Activated T-cell treated with anti-CD3 and anti-CD28 coated beads for 1 hour (primary cell): ENCODE data around the gene MAGI1.

Source experiments
- DNase-seq: peaks from one replicate; pipeline ENCODE4 v3.0.0-alpha.2; 2020; ENCODE audit warnings: low read depth

MAGI1 gene

DNA sequence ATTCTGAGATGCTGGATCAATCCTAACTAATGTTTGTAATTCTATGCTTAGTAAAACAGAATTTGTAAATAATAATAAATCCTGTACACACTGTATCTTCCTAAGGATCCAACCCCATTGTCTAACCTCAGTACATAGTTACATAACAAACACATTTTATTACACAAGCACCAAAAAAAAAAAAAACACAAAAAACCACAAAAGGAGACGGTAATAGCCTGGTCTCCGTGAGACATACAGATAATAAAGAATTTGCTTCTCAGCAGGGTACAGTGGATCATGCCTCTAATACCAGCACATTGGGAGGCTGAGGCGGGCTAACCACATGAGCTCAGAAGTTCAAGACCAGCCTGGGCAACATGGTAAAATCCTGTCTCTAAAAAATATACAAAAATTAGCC, 558.7 kb downstream of the MAGI1 start:
- DNase-seq: no peak

DNA sequence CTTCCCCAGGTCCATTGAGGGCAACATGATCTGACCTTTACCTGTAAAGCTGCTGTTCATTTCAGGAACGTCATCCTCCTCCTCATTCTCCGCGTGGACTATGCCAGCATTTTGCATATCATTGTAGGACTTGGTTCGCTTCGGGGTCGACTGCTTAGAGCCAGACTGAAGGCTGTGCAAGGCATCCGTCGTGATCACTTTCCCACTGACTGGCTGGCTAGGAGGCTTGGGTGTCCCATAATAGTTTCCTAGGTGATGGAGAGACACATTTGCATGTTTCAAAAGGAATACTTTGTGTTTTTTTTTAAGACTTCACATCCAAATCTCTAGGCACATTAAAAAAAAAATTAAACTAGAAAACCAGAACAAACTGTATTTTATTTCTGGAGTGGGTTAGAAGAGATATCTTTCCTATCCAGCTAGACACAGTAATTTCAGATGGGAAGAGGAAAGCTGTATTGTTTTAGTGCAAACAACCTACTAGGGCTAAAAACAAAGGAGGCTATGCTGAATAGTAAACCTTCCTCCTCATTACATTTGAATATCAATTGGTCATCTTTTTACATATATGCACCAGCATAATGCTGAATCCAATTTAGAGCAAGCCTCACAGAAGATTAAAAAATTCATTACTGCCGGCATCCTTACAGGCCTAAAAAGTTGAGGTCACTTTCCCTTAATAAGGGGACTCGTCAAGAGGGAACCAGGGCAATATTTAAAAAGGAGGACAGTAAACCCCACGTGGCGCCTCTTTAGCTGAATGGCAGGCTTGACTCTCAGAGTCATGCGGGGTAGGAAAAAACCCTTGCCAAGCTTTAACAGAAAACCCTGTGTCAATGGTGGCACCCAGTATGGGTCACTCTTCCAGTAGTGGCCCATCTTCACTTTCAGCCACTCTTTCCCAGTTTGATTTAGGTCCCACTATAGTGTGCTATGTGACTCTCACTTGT, 559.9 kb downstream of the MAGI1 start:
- no peak for DNase-seq

- no peak for DNase-seq
These were observed 565.0 kb downstream of the MAGI1 start for GRCh38 chr3:65473736-65474135.

DNA sequence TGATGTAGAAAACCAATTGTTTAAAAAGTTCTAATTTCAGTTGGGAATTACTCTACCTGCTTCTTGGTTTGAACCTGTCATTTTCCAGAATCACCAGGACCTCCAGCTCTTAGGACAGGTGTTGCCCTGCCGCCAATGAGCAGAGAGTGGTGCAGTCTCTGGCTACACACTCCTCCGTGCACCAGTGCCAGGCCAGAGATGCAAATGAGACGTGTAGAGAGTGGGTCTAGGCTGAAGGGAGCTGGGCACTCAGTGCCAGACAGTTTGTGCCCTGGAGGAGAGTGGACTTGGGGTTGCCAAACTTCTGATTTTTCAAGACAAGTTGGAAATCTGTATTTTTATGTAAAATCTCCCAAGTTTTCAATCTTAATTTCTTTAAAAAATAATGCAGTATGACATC, 566.2 kb downstream of the MAGI1 start:
- DNase-seq: no peak

DNA sequence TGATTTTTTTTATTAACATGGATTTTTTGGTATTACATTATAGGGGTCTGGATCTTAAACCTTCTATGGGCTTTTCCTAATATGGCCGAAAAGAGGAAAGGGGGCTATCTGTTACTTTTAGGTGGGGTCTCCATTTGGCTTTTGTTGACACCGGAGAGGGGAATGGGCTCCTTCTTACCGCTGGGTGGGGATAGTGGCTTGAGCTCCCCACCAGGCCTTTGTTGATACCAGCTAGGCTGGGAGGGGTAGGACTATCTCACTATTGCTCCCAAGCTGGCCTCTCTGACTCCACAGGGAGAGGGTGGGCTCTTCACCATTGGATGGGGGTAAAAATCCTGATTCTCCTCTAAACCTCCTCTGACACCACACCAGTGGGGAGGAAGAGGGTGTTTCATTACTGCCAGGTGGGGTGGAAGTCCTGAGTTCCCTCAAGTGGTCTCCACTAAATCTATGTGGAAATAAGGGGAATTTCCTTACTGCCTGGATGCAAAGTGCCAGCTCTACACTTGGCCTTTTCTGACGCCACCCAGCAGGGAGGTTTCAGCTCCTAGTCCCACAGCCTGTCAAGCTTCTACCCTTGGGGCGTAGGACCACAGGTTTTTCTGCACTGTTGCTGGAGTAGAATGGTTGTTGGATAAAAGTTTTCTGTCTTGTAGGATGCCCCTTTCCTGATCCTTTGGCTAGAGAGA, 572.3 kb downstream of the MAGI1 start:
- no peak for DNase-seq

DNA sequence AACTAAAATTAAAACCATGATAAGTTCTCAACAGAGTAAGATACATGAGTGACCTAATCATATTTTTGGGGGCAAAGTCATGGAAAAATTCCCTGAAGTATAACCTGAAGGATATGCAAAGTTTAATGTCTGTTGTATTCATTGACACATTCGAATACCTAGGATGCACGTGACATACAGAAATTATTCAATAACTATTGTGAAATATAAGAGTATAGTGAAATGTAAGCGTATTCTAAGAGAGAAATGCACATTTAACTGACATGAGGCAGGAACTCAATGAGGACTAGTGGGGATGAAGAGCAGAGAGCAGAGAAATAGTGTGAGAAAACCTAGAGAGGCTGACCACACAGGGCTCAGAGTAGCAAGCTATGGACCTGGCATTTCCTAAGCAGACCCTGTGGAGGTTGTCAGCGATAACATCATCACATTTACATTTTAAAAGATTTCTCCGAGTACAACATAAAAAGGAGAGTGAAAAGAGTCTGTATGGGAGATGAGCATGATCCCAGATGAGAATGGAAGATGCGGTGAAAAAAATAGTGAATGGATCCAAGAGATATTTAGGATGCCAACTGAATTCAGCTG, 588.8 kb downstream of the MAGI1 start:
- DNase-seq: no peak

DNA sequence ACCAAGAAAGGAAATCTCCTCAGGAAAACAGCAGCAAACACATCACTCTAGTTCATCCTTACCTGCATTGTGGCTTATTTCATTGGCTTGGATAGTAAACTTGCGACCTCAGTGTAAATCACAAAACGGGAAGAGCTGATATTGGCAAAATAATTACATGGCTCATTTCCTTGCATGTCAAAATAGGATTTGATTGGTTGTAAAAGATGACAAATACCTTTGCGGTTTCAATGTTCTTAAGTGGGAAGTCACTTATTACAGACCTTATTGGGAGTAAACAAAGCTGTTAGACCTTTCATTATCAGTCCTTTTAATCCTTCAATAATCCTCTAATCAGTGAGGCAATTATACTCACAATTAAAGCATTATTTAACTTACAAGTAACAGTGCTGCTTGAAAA, 590.6 kb downstream of the MAGI1 start:
- DNase-seq: no peak

DNA sequence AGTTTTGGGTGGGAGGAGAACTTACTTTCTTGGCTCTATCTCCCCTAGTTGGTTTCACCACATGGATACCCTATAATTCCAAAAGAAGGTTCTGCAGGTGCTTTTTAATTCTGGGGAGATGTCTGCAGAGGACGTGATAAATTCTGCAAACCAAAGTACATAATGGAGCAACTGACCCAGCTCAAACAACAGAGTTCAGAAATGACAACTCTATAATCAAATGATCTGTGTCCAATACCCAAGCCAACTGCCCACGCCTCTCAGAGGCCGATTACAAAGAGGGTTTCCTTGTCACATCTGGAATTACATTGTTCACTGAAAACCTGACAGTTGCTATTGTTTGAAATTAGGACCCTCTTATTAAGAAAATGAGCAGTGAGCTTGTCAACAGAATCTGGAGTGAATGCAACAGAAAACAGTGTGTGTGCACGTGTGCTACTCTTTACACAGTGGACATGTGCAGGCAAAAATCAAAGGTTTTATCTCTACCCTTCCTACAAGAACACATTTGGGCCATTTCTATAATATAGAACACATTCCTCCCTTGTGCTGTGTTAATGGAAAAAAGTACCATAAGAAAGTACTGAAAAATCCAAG, 593.0 kb downstream of the MAGI1 start:
- no peak for DNase-seq

GRCh38 chr3:65444447-65444815, 594.3 kb downstream of the MAGI1 start:
- no peak for DNase-seq

DNA sequence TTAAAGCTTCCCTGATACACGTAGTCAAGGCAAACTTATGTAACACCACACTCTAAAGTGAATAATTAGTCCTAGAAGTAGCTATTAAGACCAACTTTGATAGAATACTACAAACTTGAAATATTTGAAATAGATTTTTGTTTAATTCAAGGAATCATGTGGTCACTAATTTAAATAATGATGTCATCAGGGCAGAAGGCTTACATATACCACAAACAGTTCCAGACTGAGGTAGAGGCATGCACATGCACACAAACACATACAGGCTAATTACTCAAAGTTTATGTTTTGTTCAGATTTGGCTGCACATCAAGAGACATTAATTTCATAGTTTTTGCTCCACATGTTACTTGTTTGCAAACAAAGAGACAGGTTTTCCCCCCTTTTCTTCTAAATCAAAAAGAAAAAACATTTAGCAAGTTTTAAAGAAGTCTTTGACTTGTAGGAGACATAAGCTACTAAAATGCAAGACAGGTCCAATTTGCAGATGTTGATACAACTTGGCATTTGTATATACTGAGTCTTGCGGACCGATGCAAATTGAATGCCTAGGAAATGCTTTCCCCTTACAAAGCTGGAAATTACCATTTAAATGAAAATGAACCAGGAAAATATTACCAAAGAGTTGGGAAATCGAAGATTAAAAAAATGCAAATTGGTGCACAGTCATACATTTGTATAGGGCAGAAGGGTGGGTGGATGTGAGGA, 594.8 kb downstream of the MAGI1 start:
- no peak for DNase-seq

GRCh38 chr3:65439641-65440284, 599.0 kb downstream of the MAGI1 start:
- no peak for DNase-seq

DNA sequence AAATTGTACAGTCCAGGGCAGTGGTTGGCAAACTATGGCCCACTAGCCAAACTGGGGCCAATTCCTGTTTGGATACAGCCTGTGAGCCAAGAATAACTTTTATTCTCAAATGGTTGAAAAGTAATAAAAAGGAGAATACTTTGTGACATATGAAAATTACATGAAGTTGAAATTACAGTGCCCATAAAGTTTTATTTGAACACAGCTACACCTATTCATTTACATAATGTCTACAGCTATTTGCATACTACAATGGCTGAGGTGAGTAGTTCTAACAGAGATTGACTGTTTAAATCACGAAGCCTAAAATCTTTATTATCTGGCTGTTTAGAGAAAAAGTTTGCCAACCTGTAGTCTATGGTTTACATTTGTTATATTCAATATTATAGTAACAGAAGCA, 600.1 kb downstream of the MAGI1 start:
- no peak for DNase-seq

DNA sequence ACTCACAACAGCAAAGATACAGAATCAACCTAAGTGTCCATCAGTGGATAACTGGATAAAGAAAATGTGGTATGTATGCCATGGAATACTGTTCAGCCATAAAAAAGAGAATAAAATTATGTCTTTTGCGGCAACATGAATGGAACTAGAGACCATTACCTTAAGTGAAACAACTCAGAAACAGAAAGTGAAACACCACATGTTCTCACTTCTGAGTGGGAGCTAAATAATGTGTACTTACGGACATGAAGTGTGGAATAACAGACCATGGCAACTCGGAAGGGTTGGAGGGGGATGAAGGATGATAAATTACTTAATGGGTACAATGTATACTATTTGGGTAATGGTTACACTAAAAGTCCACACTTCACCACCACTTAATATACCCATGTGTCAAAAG, 600.6 kb downstream of the MAGI1 start:
- DNase-seq: no peak

- no peak for DNase-seq
These were observed 602.1 kb downstream of the MAGI1 start for GRCh38 chr3:65436580-65436979.

DNA sequence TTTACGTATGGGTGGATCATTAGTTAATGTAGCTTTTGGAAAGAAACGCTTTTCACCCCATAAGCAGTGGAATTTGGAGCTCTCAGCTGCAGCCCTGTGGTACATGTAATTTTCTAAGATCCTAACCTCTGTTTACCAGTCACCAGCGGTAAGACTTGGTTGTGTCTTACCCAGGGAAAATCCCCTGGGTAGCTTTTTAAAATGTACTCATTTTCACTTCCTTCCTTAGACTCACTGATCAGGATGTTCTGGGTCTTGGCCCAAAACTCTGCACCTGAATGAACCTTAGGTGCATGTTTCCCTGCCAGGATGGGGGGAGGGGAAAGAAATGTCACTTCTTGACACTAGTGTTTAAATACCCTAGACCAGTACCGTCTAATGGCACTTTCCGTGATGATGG, 605.2 kb downstream of the MAGI1 start:
- no peak for DNase-seq

DNA sequence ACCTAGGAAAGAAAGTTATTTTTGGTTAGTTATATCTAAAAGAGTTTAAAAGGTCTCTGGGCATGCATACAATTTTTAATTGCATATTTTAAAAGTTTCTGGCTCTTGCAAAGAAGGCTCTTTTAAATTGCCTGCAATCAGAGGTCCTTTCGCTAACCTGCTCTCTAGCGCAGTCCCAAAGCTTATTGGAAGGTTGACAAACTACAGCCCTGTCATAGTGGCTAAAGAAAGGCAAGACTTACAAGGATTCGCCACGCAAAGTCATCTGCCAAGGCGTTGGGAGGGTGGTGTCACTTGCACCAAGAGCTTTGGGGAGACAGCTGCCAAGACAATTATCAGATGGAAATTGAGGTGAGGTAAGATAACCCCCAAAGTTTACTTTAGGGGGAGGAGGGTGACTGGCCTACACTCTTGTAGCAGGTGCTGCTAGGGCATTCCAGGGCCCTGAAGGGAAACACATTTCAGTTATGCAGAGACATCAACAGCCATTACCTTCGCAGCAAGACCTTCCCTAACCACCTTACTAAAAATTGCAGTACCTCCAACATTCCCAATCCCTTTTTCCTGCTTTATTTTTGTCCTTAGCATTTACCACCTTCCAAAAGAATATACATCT, 606.2 kb downstream of the MAGI1 start:
- DNase-seq: no peak

GRCh38 chr3:65425880-65426279, 612.8 kb downstream of the MAGI1 start:
- DNase-seq: no peak

DNA sequence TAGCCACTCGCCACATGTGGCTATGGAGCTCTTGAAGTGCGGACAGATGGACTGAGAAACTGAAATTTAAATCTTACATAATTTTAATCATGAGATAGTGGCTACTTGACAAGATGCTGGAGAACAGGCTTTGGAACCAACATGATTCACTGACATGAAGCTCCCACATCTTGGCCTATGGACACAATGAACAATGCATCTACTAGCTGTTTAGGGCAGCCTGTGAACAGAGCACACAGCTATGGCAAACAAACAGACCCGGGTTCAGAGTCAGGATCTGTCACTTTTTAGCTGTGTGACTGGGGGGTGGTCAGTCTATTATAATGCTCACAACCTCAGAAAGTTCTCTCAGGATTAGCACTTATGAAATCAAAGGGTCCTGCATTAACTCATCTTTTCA, 616.6 kb downstream of the MAGI1 start:
- no peak for DNase-seq

DNA sequence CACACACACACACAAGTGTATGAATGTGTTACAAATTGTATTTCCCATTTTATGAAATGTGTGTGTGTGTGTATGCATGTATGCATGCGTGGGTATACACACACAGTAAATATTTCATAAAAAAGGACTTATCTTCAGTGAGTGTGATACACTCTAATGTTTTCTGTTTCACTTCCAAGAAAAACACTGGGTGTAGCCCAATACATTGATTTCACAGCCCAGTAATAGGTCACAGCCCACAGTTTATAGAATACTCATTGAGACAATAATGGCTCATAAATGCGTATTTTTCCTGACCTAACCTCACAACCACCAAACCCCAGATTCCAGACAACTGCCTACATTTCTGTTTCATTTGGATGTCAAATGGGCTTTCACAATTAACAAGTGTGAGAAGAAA, 619.5 kb downstream of the MAGI1 start:
- DNase-seq: no peak

DNA sequence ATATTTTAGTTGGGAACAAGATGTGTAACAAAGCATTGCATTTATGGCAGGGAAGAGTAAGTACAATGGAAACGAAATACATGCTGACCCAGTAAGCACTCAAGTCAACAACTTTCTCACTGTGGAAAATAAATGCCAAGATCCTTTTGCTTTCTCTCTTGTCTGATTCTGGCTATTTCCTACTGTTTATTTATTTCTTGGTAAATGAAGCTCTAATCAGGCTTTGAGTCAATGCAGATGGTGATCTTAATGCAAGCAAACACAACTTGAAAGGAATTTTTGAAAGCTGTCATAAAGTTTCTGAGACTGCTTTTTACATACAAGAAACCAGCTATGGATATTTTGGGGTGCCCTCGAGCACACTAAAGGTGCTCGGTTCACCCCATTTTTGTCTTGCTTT, 624.8 kb downstream of the MAGI1 start:
- no peak for DNase-seq

DNA sequence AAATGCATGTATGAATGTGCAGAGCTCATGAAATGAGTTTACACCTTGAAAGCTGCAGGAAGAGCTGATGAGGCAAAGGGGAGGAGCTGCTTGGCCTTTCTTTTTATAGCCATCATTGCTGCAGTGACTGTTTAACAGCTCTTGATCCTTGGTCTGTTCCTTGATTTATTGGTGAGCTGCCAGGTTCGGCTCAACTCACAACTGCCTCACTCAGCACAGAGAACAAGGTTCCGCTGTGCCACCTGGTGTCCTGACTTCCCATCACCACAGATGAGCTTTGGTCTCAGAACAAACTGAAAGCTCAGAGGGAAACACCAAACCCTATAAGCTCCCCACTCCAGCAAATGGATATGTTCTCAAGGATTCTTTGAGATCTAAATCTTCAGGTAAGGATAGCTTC, 626.1 kb downstream of the MAGI1 start:
- no peak for DNase-seq
